B cell (primary cell): Measurements from ENCODE around the gene NCEH1. TPM values are rescaled to one million over a fixed set of nuclear protein-coding genes. Genes with fewer than 3 reads are reported as not detected.

Experiments
- ATAC-seq: fragments of 200-7000 bp; cut with Tn5 transposase; one replicate; pipeline ENCODE4 v1.10.0; 2021; ENCODE audit warnings: low read depth, mild to moderate bottlenecking, moderate number of reproducible peaks, moderate library complexity
- CTCF ChIA-PET: fragments of 350-600 bp; sonication (Branson Sonifier 250); formaldehyde crosslinking; loops from one replicate; lab custom pipeline; 2021; ENCODE audit warnings: antibody characterized with exemption, inconsistent platforms; lab: Charles Lee
- POLR2A ChIA-PET: fragments of 350-600 bp; sonication (Branson Sonifier 250); formaldehyde crosslinking; loops from one replicate; lab custom pipeline; 2021; ENCODE audit warnings: antibody characterized with exemption; lab: Charles Lee
- DNase-seq: peaks from one replicate; pipeline ENCODE4 v3.0.0; 2013
- H2AFZ ChIP-seq: 2 replicates; pipeline ENCODE4 v1.6.1; 2012; ENCODE audit warnings: mild to moderate bottlenecking, low read depth, low read length; ENCODE audit not compliant: insufficient read depth, poor library complexity, severe bottlenecking
- H3K27ac ChIP-seq, 2 donors: 1 replicate in 1 of 2; 2 replicates in 1 of 2; pipeline ENCODE4 v1.5.1; 2012 to 2013; ENCODE audit warnings: low read length in 2 of 2, mild to moderate bottlenecking in 2 of 2, moderate library complexity in 1 of 2
- H3K27me3 ChIP-seq, 4 experiments: fragments of 200-600 bp in 1 of 4; sonication (generic) in 1 of 4; replicated peaks in 1 of 4; 1 replicate in 2 of 4; 2 replicates in 2 of 4; pipeline versions ENCODE4 v1.6.1 to v1.7.0; 2013 to 2016; ENCODE audit warnings: low read length in 3 of 4, mild to moderate bottlenecking in 2 of 4, mixed read lengths in 1 of 4, moderate library complexity in 1 of 4; ENCODE audit not compliant: insufficient read depth in 4 of 4, control insufficient read depth in 3 of 4; ENCODE audit errors: control extremely low read depth in 1 of 4
- H3K36me3 ChIP-seq, 2 experiments: replicated peaks in 1 of 2; 1 replicate in 1 of 2; 2 replicates in 1 of 2; pipeline versions ENCODE4 v1.6.1 to v1.7.1; 2013; ENCODE audit warnings: low read length in 1 of 2; ENCODE audit not compliant: insufficient read depth in 2 of 2, control insufficient read depth in 1 of 2; ENCODE audit errors: control extremely low read depth in 1 of 2, extremely low read depth in 1 of 2
- H3K4me1 ChIP-seq, 2 donors: fragments of 200-600 bp in 1 of 2; sonication (generic) in 1 of 2; 1 replicate in 1 of 2; 2 replicates in 1 of 2; pipeline versions ENCODE4 v1.5.1 to v1.6.1; 2013 to 2017; ENCODE audit warnings: low read length in 2 of 2; ENCODE audit not compliant: control insufficient read depth in 2 of 2, insufficient read depth in 2 of 2
- H3K4me2 ChIP-seq: replicated peaks from 2 replicates; pipeline ENCODE3; 2012; ENCODE audit warnings: mild to moderate bottlenecking, low read depth, low read length; ENCODE audit not compliant: poor library complexity, severe bottlenecking
- H3K4me3 ChIP-seq, 5 experiments: fragments of 200-600 bp in 1 of 5; sonication (generic) in 1 of 5; 1 replicate in 3 of 5; 2 replicates in 2 of 5; pipeline versions ENCODE4 v1.5.1 to v1.7.0; 2011 to 2016; ENCODE audit warnings: low read length in 4 of 5, mild to moderate bottlenecking in 4 of 5, low read depth in 2 of 5, control low read depth in 1 of 5, moderate library complexity in 1 of 5; ENCODE audit not compliant: insufficient read depth in 1 of 5; ENCODE audit errors: control extremely low read depth in 1 of 5, extremely low read depth in 1 of 5
- H3K79me2 ChIP-seq: fragments of 200-600 bp; sonication (generic); one replicate; pipeline ENCODE4 v1.6.0; 2016; ENCODE audit warnings: low read length; ENCODE audit not compliant: control insufficient read depth, insufficient read depth
- H3K9ac ChIP-seq: fragments of 200-600 bp; sonication (generic); 2 replicates; pipeline ENCODE4 v1.6.1; 2017; ENCODE audit warnings: mild to moderate bottlenecking, low read length, moderate library complexity
- H3K9me3 ChIP-seq, 3 donors: one replicate each; pipeline versions ENCODE4 v1.6.1 to v1.7.1; 2013; ENCODE audit warnings: low read length in 2 of 3; ENCODE audit not compliant: control insufficient read depth in 2 of 3, insufficient read depth in 1 of 3; ENCODE audit errors: control extremely low read depth in 1 of 3
- H4K20me1 ChIP-seq: 2 replicates; pipeline ENCODE4 v1.6.0; 2012; ENCODE audit warnings: mild to moderate bottlenecking, low read length; ENCODE audit not compliant: insufficient read depth, control insufficient read depth, poor library complexity, severe bottlenecking
- H3K27ac Mint-ChIP-seq: one replicate; pipeline ENCODE4 v1.8.0; 2021; ENCODE audit warnings: mixed read lengths
- H3K27me3 Mint-ChIP-seq: one replicate; pipeline ENCODE4 v1.8.0; 2021; ENCODE audit warnings: mixed read lengths
- H3K4me1 Mint-ChIP-seq: one replicate; pipeline ENCODE4 v1.8.0; 2021; ENCODE audit warnings: mixed read lengths
- H3K4me3 Mint-ChIP-seq: one replicate; pipeline ENCODE4 v1.8.0; 2021; ENCODE audit warnings: mixed read lengths
- H3K9me3 Mint-ChIP-seq: one replicate; pipeline ENCODE4 v1.8.0; 2022; ENCODE audit warnings: mixed read lengths; ENCODE audit not compliant: insufficient read depth
- CTCF ChIP-seq: fragments of 200-600 bp; IDR thresholded peaks from one replicate; pipeline ENCODE4 v1.8.0; 2022; ENCODE audit warnings: antibody characterized with exemption, mild to moderate bottlenecking
- EZH2 ChIP-seq: IDR thresholded peaks from 2 replicates; pipeline ENCODE4 v1.6.1; 2012; ENCODE audit warnings: borderline replicate concordance, low read depth, mild to moderate bottlenecking, moderate library complexity, low read length; ENCODE audit not compliant: insufficient read depth, poor library complexity, severe bottlenecking
- WGBS: methylation state at CpG from one replicate; pipeline ENCODE4 v1.1.5; 2013; ENCODE audit warnings: missing lambda C conversion rate; ENCODE audit not compliant: insufficient coverage; 5-methylcytosine and 5-hydroxymethylcytosine counted together
- intact Hi-C: fragments of 100-400 bp; cut with micrococcal nuclease; formaldehyde crosslinking; loops from one replicate; pipeline ENCODE4 v1.10.0; 2022
- polyA plus RNA-seq: library from polyadenylated mRNA; depleted of rRNA; stranded (reverse); fragments of >200 nt; gene quantifications from 2 replicates; pipeline ENCODE4 v1.2.3, GENCODE V29; 2012
- total RNA-seq, 2 donors: library from RNA; stranded (reverse); fragments of 120-200 nt in 1 of 2; gene quantifications; 1 replicate in 1 of 2; 2 replicates in 1 of 2; pipeline versions ENCODE4 v1.2.3 to v1.2.4, GENCODE V29; 2013 to 2022

Gene NCEH1
- total and polyA plus RNA-seq, 2 donors (not counting 1 experiment from before 2014, with no cell fraction given) = 3.4 to 8.6 TPM

- H2AFZ ChIP-seq = no peak overlapping the region
- H3K36me3 ChIP-seq = no peaks in the 10 kb centered on the region
- H3K4me1 ChIP-seq = no peaks in the 10 kb centered on the region
- no peak for ATAC-seq
- Mint-ChIP-seq H3K4me3 (no peak overlapping the region), H3K4me1 (peaks cover under 1% of the 10 kb centered on the region), H3K27ac (no peak overlapping the region), H3K27me3 (peaks cover 4% of the 10 kb centered on the region), H3K9me3 (no peaks in the 10 kb centered on the region)
- DNase-seq = no peak
- no peaks in the 10 kb centered on the region for H3K79me2 ChIP-seq
- H3K27me3 ChIP-seq = no peaks in the 10 kb centered on the region
- no peaks in the 10 kb centered on the region for H4K20me1 ChIP-seq
- CTCF ChIA-PET = interaction anchor here (1.4 to 2.0 kb wide), 3 partner anchors 18 to 111 kb away, joined by 4 to 5 read pairs (median 4); no protein-coding TSS in a partner anchor
- no peak overlapping the region for H3K27ac ChIP-seq
- intact Hi-C loops = no loop called here
- WGBS = 100% methylated on average over 2 of the region's 3 CpGs
- H3K4me3 ChIP-seq = no peak overlapping the region
- TF ChIP-seq CTCF (no peak), EZH2 (no peak)
- no peak overlapping the region for H3K9ac ChIP-seq
- POLR2A ChIA-PET = no interaction called here
- H3K4me2 ChIP-seq = no peak overlapping the region
- H3K9me3 ChIP-seq = no peaks in the 10 kb centered on the region
Observed at GRCh38 chr3:172601066-172601832, 109.6 kb downstream of the NCEH1 start.

DNA sequence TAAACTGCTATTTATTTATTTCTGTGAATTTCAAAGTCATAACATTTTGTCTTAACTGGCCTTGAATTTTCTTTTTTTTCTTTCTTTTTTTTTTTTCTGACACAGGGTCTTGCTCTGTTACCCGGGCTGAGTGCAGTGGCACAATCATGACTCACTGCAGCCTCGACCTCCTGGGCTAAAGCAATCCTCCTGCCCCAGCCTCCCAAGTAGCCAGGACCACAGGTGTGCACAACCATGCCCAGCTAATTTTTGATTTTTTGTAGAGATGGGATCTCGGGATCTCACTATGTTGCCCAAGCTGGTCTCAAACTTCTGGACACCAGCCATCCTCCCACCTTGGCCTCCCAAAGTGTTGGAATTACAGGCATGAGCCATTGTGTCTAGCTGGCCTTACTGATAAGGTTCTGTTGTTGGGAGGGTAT is 110.2 kb downstream of the NCEH1 start:
- peaks cover 4% of the 10 kb centered on the region for H3K27me3 Mint-ChIP-seq
- H3K9me3 Mint-ChIP-seq = no peaks in the 10 kb centered on the region
- Histone ChIP-seq H2AFZ (no peak overlapping the region), H3K4me1 (peaks cover 2 to 4% of the 10 kb centered on the region in 2 donors), H3K9me3 (no peaks in the 10 kb centered on the region), H3K9ac (no peak overlapping the region), H3K4me3 (no peak overlapping the region), H3K27me3 (no peaks in the 10 kb centered on the region), H4K20me1 (no peaks in the 10 kb centered on the region), H3K4me2 (no peak overlapping the region), H3K27ac (no peak overlapping the region), H3K79me2 (no peaks in the 10 kb centered on the region), H3K36me3 (no peaks in the 10 kb centered on the region)
- POLR2A ChIA-PET = no interaction called here
- peaks cover 7% of the 10 kb centered on the region for H3K4me1 Mint-ChIP-seq
- 67% methylated on average over 1 of the region's 3 CpGs for WGBS
- TF ChIP-seq CTCF = no peak
- no peak for TF ChIP-seq EZH2
- DNase-seq (no peak), ATAC-seq (no peak)
- no peak overlapping the region for H3K27ac Mint-ChIP-seq
- intact Hi-C loops = no loop called here
- no peak overlapping the region for H3K4me3 Mint-ChIP-seq
- CTCF ChIA-PET = interaction anchor here (0.7 to 1.4 kb wide), 4 partner anchors 9 to 119 kb away, joined by 3 to 5 read pairs (median 4); no protein-coding TSS in a partner anchor
